Stimulated activated CD4-positive, alpha-beta T cell treated with anti-CD3 and anti-CD28 coated beads, Interleukin-1b, Interleukin-23, amount 100 ng/mL, for 1 hour (primary cell): ENCODE measurements around the gene GOSR1.
"Not testable (repeated sequence)": the region's sequence is repeated elsewhere in the genome, so short reads cannot be mapped to it uniquely, and the experiment has no call there.

Experiments used
- DNase-seq, 2 donors: peaks; one replicate each; pipeline ENCODE4 v3.0.0-alpha.2; 2020; ENCODE audit warnings: low read depth in 2 of 2

The GOSR1 gene

DNA sequence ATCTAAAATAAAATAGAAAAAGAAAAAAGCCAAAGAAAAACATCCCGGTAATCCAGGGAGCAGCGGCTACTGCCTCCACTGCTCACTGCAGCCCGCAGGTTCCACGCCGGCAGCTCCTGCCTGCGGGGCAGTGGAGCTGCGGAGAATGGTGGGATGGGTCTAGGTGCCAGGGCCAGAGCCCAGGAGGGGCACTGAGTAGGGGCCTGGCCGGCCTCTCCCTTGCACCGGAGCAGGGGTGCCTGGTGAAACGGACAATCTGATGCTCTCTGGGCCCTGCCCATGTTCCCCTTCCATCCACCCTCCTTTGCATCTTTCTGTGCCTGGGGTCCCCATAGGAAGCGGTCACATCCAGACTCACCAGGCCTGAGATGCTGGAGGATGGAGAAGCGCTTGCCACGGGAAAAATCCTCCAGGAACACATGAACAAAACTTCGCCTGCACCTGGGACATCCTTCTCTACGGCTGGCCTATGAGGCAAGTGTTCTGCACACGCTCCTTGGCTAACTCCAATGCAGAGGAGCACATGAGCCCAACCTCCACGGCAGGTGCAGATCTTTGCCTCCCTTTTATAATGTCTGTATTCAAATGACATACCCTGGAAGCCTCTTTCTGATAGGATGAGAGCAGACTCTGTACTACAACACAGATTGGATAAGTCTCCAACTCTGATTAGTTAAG lies 98.6 kb downstream of the GOSR1 start:
- not testable (repeated sequence) for DNase-seq

DNA sequence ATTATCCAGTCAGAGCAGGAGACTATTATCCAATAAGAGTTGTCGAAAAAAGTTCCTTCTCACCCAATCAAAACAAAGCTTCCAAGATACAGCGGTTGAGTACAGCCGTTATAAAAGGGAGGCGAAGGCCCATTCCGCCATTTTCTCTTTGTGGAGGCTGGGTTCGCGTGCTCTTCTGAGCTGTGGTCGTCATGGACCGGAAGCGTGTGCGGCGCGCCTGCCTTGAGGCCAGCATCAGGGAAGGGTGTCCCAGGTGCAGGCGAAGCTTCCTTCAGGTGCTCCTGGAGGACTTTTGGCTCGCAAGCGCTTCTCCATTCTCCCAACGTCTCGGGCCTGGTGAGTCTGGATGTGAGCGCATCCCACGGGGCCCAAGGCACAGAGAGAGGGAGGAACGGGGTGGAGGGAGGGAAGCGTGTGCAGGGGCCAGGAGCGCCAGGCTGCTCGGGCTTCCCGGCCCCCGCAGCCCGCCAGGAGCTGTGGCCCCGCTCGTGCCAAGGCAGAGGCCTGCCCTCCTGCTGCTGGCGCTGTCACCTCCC lies 99.2 kb downstream of the GOSR1 start:
- no peak for DNase-seq
